ENCODE data around the gene CC2D1A. TPM values are rescaled to one million over a fixed set of nuclear protein-coding genes. Genes with fewer than 3 reads are reported as not detected.
A peak's percentile ranks its signal among the peaks of the same experiment; 100 is the strongest.

CC2D1A gene
- total RNA-seq, 2 experiments from 2014 or later, result 30.2 to 34.3 TPM

DNA sequence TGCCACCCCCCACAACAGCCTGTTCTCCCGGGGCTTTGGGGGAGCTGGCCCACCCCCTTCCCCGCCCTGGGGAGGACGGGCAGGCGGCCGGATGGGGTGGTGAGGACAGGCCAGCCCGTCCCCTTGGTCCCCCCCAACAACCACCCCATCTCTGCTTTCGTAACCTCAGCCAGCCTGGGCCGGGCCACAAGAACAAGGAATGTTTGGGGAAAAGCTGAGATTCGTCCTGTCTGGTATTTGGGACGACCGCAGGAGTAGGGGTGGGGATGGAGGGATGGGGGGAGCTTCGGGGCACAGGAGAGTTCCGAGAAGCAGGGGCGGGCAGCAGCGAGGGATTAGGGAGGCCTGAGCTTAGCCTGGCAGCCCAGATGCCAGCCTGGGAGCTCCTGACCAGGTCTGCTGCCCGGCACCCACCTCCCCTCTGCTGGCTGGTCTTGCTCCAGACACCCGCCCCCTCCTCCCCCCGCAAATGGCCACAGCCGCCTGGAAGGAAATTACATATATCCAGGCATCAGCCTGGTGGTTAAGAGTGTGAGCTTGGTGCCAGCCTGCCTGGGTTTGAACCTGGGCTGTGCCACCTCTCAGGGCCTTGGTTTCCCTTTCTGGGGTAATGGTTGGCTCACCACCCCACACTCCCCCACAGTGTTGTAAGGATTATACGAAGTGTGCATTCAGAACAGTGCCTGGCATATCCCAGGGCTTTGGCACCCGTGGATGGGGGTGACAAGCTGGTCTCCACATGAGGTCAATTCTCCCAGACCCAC lies 32.5 kb downstream of the CC2D1A start, which contains the start of gene PODNL1:
Gene PODNL1 (minus strand): TSS at position 117 of the 764 bp plus-strand sequence. CDS start 236 bp downstream, outside the sequence.
- peaks cover 6% of the 10 kb centered on the region for H3K27me3 Mint-ChIP-seq
- no peaks in the 10 kb centered on the region for H3K9me3 Mint-ChIP-seq (ENCODE audit: low read depth)
- ChIA-PET CTCF (no interaction called here), POLR2A (no interaction called here)
- no peak for DNase-seq
- H3K36me3 Mint-ChIP-seq (ENCODE audit: low read depth), result no peaks in the 10 kb centered on the region
- peaks cover 1% of the 10 kb centered on the region for H3K4me1 Mint-ChIP-seq
- intact Hi-C loops (cut with DNase I, micrococcal nuclease), result no loop called here
- H3K4me3 Mint-ChIP-seq, result no peak within 1 kb of the TSS
- no peak within 1 kb of the TSS for H3K27ac Mint-ChIP-seq
- no peak for ATAC-seq

DNA sequence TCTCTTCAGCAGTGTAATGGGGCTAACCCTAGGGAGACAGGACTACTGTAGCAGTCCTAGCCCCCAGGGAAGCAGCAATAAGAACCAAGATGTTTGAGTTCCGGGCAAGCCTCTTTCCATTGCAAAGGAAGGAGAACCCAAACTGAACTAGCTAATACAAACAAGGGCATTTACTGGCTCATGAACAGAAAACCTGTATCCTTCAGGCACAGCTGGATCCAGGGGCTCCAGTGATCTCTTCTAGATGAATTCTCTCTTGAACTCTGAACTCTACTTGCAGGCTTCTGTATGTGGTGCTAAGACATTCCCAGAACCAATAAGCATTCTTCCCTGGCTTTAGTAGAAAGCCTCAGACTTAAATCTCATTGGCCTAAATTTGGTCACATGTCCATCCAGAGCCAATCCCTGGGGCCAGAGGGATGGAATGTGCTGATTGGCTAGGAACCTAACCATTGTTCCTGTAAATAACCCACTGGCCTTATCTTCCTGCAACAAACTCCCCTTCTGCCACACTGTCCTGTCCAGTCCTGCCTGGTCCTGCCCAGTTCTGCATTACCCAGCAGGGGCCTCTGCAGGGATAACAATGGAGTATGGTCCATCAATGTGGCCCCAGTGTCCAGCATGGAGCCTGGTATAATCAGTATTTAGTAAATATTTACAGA lies 36.2 kb downstream of the CC2D1A start:
- H3K36me3 Mint-ChIP-seq (ENCODE audit: low read depth), result no peaks in the 10 kb centered on the region
- ChIA-PET POLR2A (interaction anchor here (0.6 kb wide), 1 partner anchor 9 kb away, joined by 3 read pairs; no protein-coding TSS in a partner anchor), CTCF (no interaction called here)

DNA sequence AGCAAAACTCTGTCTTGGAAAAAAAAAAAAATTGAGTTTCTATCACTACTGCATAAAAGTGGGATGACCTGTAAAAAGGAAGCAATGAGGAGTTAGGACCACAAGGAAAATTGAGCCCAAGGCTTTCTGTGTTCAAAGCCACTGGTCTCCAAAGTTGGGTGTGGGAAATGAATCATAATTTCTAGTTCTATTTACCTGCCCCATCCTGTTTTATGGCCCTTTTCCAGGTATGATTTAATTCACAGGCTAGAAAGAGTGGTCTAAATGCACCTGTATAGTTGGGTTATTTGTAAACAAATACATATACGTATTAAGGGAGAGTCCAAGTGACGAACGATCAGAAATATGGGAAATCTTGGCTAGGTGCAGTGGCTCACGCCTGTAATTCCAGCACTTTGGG lies 40.4 kb downstream of the CC2D1A start:
- Mint-ChIP-seq H3K27me3 (no peaks in the 10 kb centered on the region), H3K9me3 (ENCODE audit: low read depth) (no peaks in the 10 kb centered on the region), H3K4me1 (no peaks in the 10 kb centered on the region), H3K4me3 (no peak overlapping the region), H3K36me3 (ENCODE audit: low read depth) (no peaks in the 10 kb centered on the region), H3K27ac (no peak overlapping the region)
- ChIA-PET POLR2A (no interaction called here), CTCF (interaction anchor here (0.6 kb wide), 1 partner anchor 740 kb away, joined by 3 read pairs; no protein-coding TSS in a partner anchor)
- ATAC-seq (no peak), DNase-seq (no peak)
- intact Hi-C loops (cut with DNase I, micrococcal nuclease), result no loop called here

More for the DNA sequence above, 36.2 kb downstream of the CC2D1A start:
- Mint-ChIP-seq H3K4me1 (no peaks in the 10 kb centered on the region), H3K9me3 (ENCODE audit: low read depth) (no peaks in the 10 kb centered on the region), H3K27ac (no peak overlapping the region), H3K27me3 (peaks cover 3% of the 10 kb centered on the region), H3K4me3 (no peak overlapping the region)
- DNase-seq (no peak), ATAC-seq (no peak)
- intact Hi-C loops (cut with DNase I, micrococcal nuclease), result no loop called here

DNA sequence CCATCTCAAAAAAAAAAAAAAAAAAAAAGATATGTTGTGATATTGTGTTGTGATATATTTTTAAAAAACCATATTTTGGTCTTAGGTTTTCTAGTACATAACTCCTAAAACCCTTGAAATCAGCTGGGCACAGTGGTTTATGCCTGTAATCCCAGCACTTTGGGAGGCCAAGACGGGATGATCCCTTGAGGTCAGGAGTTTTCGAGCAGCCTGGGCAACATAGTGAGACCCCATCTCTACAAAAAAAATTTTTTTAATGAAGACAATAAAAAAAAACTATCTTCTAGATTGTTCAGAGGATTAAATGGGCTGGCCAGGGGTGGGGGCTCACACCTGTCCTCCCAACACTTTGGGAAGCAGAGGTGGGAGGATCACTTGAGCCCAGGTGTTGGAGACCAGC lies 45.0 kb downstream of the CC2D1A start:
- ChIA-PET CTCF (interaction anchor here (0.6 to 1.1 kb wide), 3 partner anchors 98 to 123 kb away, joined by 3 read pairs; no protein-coding TSS in a partner anchor), POLR2A (interaction anchor here (0.6 kb wide), 1 partner anchor 522 kb away, joined by 6 read pairs; no protein-coding TSS in a partner anchor)
- no peak for DNase-seq
- Mint-ChIP-seq H3K27ac (no peak overlapping the region), H3K4me3 (no peak overlapping the region), H3K36me3 (ENCODE audit: low read depth) (peaks cover 9% of the 10 kb centered on the region), H3K9me3 (ENCODE audit: low read depth) (no peaks in the 10 kb centered on the region), H3K27me3 (no peaks in the 10 kb centered on the region), H3K4me1 (peaks cover 16% of the 10 kb centered on the region)
- intact Hi-C loops (cut with DNase I, micrococcal nuclease), result loop anchor here in 1 of 2 experiments (5.0 kb wide), 4 partner anchors 36 to 96 kb away; partner anchors contain the start of gene IL27RA
- ATAC-seq, result no peak

DNA sequence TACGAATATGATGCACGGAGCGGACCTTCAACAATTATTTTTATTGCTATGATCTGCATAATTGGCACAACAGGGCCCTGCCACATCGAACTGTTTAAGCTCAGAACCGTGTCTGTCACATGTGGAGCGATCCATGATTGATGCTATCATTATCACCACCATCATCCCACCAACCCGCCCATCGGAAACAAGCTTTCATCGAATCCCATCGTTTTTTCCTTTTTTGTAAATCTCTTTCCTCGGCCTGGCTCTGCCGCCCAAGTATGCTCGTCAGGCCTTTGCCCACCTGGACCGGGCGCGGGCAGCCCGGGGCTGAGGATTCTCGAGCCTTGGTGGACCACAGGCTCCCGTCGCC lies 45.8 kb downstream of the CC2D1A start:
- CTCF ChIA-PET, result interaction anchor here (0.6 to 1.5 kb wide), 4 partner anchors 45 to 101 kb away, joined by 3 to 4 read pairs (median 4); partner anchors contain the start of gene IL27RA
- no peaks in the 10 kb centered on the region for H3K9me3 Mint-ChIP-seq (ENCODE audit: low read depth)

DNA sequence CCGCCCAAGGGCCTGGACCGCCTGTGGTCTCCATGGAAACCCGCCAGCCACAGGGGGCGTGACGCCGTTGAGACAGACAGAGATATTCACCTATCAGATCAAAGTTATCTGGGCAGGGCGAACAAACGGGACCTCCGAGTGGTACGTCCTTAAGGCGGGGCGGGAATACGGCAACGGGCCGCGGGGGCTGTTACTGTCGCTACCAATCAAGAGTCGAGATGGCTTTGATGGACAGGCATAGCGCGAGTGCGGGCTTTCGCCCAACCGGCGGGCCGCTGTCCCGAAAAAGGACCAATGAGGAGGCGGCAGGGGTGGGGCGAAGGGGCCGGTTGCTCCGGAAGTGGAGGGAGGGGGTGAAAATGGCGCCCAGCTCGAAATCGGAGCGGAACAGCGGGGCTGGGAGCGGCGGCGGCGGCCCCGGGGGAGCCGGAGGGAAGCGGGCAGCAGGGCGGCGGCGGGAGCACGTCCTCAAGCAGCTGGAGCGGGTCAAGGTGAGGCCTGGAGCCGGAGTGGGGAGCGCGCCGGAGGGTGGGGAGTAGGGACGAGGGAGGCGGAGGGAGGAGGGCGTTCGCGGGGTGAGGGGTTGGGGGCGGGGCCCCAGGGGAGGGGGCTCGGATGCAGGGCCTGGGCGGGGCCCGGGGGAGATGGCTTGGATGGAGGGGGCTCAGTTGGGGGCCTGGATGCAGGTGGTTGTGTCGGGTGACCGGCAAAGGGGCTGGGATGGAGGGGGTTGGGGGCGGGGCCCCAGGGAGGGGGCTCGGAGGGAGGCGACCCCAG lies 46.3 kb downstream of the CC2D1A start, which contains the start of gene DCAF15:
Gene DCAF15 (plus strand): TSS at position 356 of the 777 bp plus-strand sequence. CDS start 4 bp downstream, at position 360.
- ChIA-PET CTCF (interaction anchor here (0.6 to 1.5 kb wide), 7 partner anchors 18 to 100 kb away, joined by 3 to 4 read pairs (median 3); partner anchors contain the start of gene IL27RA), POLR2A (interaction anchor here (0.6 to 1.0 kb wide), 5 partner anchors 23 to 204 kb away, joined by 3 read pairs; partner anchors contain the start of genes IL27RA and RFX1)
- H3K4me1 Mint-ChIP-seq, result peaks cover 16% of the 10 kb centered on the region
- peaks cover 16% of the 10 kb centered on the region for H3K36me3 Mint-ChIP-seq (ENCODE audit: low read depth)
- no peaks in the 10 kb centered on the region for H3K9me3 Mint-ChIP-seq (ENCODE audit: low read depth)
- H3K4me3 Mint-ChIP-seq, result peak within 1 kb of the TSS; percentile 88
- peak; percentile 100 for DNase-seq
- H3K27me3 Mint-ChIP-seq, result no peaks in the 10 kb centered on the region
- peak; percentile 99 for ATAC-seq
- intact Hi-C loops (cut with DNase I, micrococcal nuclease), result loop anchor here (1.0 to 5.0 kb wide), 18 partner anchors 31 to 467 kb away; partner anchors contain the start of genes RFX1 (in 2 of the 2), BRME1 (in 1 of the 2), C19orf53 (in 1 of the 2) and CC2D1A (in 1 of the 2)
- peak within 1 kb of the TSS; percentile 81 for H3K27ac Mint-ChIP-seq

More for the DNA sequence above, 45.8 kb downstream of the CC2D1A start:
- intact Hi-C loops (cut with DNase I, micrococcal nuclease), result loop anchor here (1.0 to 5.0 kb wide), 18 partner anchors 30 to 468 kb away; partner anchors contain the start of genes RFX1 (in 2 of the 2), BRME1 (in 1 of the 2), C19orf53 (in 1 of the 2) and CC2D1A (in 1 of the 2)
- DNase-seq (no peak), ATAC-seq (peak; percentile 7)
- Mint-ChIP-seq H3K27me3 (no peaks in the 10 kb centered on the region), H3K4me1 (peaks cover 16% of the 10 kb centered on the region), H3K4me3 (peak overlapping the region; percentile 88), H3K36me3 (ENCODE audit: low read depth) (peaks cover 13% of the 10 kb centered on the region), H3K27ac (peak overlapping the region; percentile 81)
- POLR2A ChIA-PET, result interaction anchor here (0.6 to 1.0 kb wide), 3 partner anchors 23 to 80 kb away, joined by 3 read pairs; partner anchors contain the start of genes IL27RA and RFX1

DNA sequence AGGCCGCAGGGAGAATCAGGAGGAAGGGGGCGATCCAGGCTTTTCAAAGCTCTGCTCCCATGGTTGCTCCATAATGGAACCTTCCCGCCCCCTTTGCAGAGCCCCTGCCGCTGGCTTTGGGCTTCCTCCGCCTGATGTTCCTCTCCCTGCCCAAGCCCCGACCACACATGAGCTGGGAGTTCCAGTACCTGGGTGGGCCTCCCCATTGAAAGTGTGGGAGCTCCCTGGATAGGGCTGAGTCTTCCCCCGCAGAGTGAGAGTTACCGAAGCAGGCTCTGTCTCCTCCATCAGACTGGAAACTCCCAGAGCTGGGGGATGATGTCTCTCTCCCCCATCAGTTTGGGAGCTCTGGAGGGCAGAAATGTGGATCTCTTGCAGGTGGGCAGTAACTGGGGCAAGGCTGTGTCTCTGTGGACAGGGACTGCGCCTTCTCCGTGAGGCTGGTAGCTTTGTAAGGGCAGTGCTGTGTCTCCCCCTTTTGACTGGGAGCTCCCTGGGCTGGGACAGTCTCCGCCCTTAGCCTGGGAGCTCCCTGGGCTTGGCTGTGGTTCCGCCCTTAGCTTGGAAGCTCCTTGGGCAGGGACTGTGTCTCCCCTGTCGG lies 47.0 kb downstream of the CC2D1A start:
- intact Hi-C loops (cut with DNase I, micrococcal nuclease), result loop anchor here (1.0 to 5.0 kb wide), 18 partner anchors 32 to 466 kb away; partner anchors contain the start of genes RFX1 (in 2 of the 2), BRME1 (in 1 of the 2), C19orf53 (in 1 of the 2) and CC2D1A (in 1 of the 2)
- H3K27ac Mint-ChIP-seq, result peak overlapping the region; percentile 75
- H3K27me3 Mint-ChIP-seq, result no peaks in the 10 kb centered on the region
- POLR2A ChIA-PET, result interaction anchor here (0.6 to 1.0 kb wide), 3 partner anchors 53 to 204 kb away, joined by 3 read pairs; partner anchors contain the start of gene RFX1
- ATAC-seq, result no peak
- peaks cover 16% of the 10 kb centered on the region for H3K4me1 Mint-ChIP-seq
- DNase-seq, result no peak
- CTCF ChIA-PET, result interaction anchor here (0.5 to 1.5 kb wide), 8 partner anchors 17 to 183 kb away, joined by 3 to 4 read pairs (median 3); partner anchors contain the start of genes ASF1B and IL27RA
- H3K4me3 Mint-ChIP-seq, result peak overlapping the region; percentile 88
- no peaks in the 10 kb centered on the region for H3K9me3 Mint-ChIP-seq (ENCODE audit: low read depth)
- H3K36me3 Mint-ChIP-seq (ENCODE audit: low read depth), result peaks cover 16% of the 10 kb centered on the region

DNA sequence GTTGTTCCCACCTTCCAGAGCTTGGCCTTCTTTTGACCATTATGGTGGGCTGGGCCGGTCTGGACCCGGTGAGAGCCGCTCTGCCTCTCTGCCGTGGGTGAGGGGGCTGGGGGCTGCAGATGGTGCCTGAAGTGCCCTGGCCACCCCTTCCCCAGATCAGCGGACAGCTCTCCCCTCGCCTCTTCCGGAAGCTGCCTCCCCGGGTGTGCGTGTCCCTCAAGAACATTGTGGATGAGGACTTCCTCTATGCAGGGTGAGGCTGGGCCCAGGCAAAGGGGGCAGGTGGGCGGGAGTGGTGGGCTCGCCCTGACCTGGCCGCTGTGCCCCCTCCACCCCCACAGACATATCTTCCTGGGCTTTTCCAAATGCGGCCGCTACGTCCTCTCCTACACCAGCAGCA lies 48.2 kb downstream of the CC2D1A start:
- ChIA-PET CTCF (interaction anchor here (0.6 to 1.5 kb wide), 2 partner anchors 33 to 118 kb away, joined by 3 to 4 read pairs; partner anchors contain the start of gene MISP3), POLR2A (interaction anchor here (0.8 kb wide), 1 partner anchor 47 kb away, joined by 3 read pairs; no protein-coding TSS in a partner anchor)
- peak overlapping the region; percentile 88 for H3K4me3 Mint-ChIP-seq
- peaks cover 16% of the 10 kb centered on the region for H3K4me1 Mint-ChIP-seq
- no peaks in the 10 kb centered on the region for H3K27me3 Mint-ChIP-seq
- no peak for ATAC-seq
- no peak for DNase-seq
- H3K27ac Mint-ChIP-seq, result no peak overlapping the region
- peaks cover 20% of the 10 kb centered on the region for H3K36me3 Mint-ChIP-seq (ENCODE audit: low read depth)
- intact Hi-C loops (cut with DNase I, micrococcal nuclease), result loop anchor here in 1 of 2 experiments (5.0 kb wide), 4 partner anchors 33 to 93 kb away; partner anchors contain the start of gene IL27RA
- no peaks in the 10 kb centered on the region for H3K9me3 Mint-ChIP-seq (ENCODE audit: low read depth)

DNA sequence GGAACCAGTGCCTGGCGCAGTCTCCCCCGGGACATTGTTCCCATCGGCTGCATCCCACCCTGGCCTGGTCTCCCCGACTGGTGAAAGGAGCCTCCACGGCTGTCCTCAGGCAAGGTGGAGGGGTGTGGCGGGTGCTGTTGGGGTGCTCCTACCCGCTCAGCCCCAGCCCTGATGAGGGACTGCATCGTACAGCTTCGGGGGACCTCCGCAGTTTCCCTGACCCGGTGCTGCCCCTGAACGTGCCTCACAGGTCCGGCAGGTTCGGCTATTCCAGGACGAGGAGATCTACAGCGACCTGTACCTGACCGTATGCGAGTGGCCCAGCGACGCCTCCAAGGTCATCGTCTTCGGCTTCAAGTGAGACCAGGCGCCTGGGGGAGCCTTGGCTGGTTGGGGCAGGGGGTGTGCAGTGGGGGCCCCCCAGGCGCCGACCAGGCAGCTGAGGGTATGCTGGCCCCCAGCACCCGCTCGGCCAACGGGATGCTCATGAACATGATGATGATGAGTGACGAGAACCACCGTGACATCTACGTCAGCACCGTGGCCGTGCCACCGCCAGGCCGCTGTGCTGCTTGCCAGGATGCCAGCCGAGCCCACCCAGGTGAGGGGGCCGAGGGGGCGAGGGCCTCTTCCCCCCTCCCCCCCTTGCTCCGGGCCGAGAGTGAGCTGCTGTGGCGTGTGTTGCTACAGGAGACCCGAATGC lies 49.8 kb downstream of the CC2D1A start:
- Mint-ChIP-seq H3K4me3 (no peak overlapping the region), H3K27ac (no peak overlapping the region), H3K27me3 (no peaks in the 10 kb centered on the region), H3K4me1 (peaks cover 16% of the 10 kb centered on the region), H3K36me3 (ENCODE audit: low read depth) (peaks cover 23% of the 10 kb centered on the region), H3K9me3 (ENCODE audit: low read depth) (no peaks in the 10 kb centered on the region)
- CTCF ChIA-PET, result interaction anchor here (0.6 to 1.5 kb wide), 2 partner anchors 116 to 1194 kb away, joined by 3 read pairs; partner anchors contain the start of gene MISP3
- intact Hi-C loops (cut with DNase I, micrococcal nuclease), result no loop called here
- ATAC-seq (no peak), DNase-seq (no peak)
- POLR2A ChIA-PET, result no interaction called here

Measured in activated CD4-positive, alpha-beta T cell treated with anti-CD3 and anti-CD28 coated beads for 36 hours (primary cell).